Stromal cell of bone marrow (primary cell): ENCODE measurements around the gene LBH.

ENCODE experiments used
- DNase-seq: peaks from one replicate; pipeline ENCODE4 v3.0.0-alpha.2; 2012; ENCODE audit warnings: low read depth

Gene LBH

GRCh38 chr2:30217644-30218337 is 13.5 kb upstream of the LBH start:
- DNase-seq: no peak

- no peak for DNase-seq
These were observed 13.0 kb upstream of the LBH start for GRCh38 chr2:30218338-30218713.

GRCh38 chr2:30218814-30219213 is 12.5 kb upstream of the LBH start:
- DNase-seq: no peak

- no peak for DNase-seq
These were observed 11.2 kb upstream of the LBH start for GRCh38 chr2:30219886-30220875.

- no peak for DNase-seq
These were observed 9.8 kb upstream of the LBH start for GRCh38 chr2:30221531-30221930.

GRCh38 chr2:30222031-30222430 is 9.3 kb upstream of the LBH start:
- DNase-seq: no peak

GRCh38 chr2:30222636-30223360 is 8.5 kb upstream of the LBH start:
- no peak for DNase-seq

- no peak for DNase-seq
These were observed 7.9 kb upstream of the LBH start for GRCh38 chr2:30223413-30223874.

- no peak for DNase-seq
These were observed 7.2 kb upstream of the LBH start for GRCh38 chr2:30224151-30224550.

GRCh38 chr2:30225131-30225762 is 6.1 kb upstream of the LBH start:
- no peak for DNase-seq

- DNase-seq: no peak
These were observed 4.9 kb upstream of the LBH start for GRCh38 chr2:30226144-30227032.

GRCh38 chr2:30229596-30229995 is 1.7 kb upstream of the LBH start:
- no peak for DNase-seq

- no peak for DNase-seq
These were observed 680 bp upstream of the LBH start for GRCh38 chr2:30230497-30231211.

GRCh38 chr2:30231996-30232800 is 864 bp downstream of the LBH start:
- DNase-seq: no peak

GRCh38 chr2:30232801-30233130 is 1.4 kb downstream of the LBH start:
- no peak for DNase-seq

GRCh38 chr2:30233271-30234009 is 2.1 kb downstream of the LBH start:
- no peak for DNase-seq

GRCh38 chr2:30234180-30234971 is 3.0 kb downstream of the LBH start:
- DNase-seq: peak; percentile 72
